Measurements from ENCODE around the gene DNAH9. TPM values are rescaled to one million over a fixed set of nuclear protein-coding genes. Genes with fewer than 3 reads are reported as not detected.
"Not testable (repeated sequence)": the region's sequence is repeated elsewhere in the genome, so short reads cannot be mapped to it uniquely, and the experiment has no call there.

The DNAH9 gene
- total and polyA plus RNA-seq, 12 donors = 0.06 to 0.10 TPM; not detected in 10

DNA sequence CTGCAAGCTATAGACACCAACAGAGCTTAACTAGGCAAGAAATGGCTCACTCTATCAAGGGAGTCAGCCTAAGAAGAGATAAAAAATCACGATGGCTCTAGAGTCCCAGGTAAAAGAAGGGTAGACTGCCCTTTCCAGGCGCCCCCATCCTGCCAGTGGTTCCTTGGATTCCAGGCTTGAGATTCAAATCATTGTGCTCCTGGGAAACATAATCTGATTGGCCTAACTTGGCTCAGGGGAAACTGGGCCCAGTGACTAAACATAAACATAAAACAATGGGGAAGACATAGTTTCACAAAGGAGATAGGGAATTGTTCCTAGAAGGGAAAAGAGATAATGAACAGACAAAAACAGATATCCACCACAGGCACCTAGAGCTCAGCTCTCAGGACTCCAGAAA, 342.6 kb downstream of the DNAH9 start:
- ATAC-seq (no peak), DNase-seq (no peak)
- H3K9me3 ChIP-seq = no peaks in the 10 kb centered on the region
- H3K36me3 ChIP-seq = no peaks in the 10 kb centered on the region
- whole genome bisulfite sequencing, 2 donors = 54 to 66% methylated on average over 2 of the region's 2 CpGs
- H3K4me1 ChIP-seq = no peaks in the 10 kb centered on the region
- no peak overlapping the region for H3K4me3 ChIP-seq
- peaks cover 0 to 12% (median 3%) of the 10 kb centered on the region in 7 donors for H3K27me3 ChIP-seq
- H3K27ac ChIP-seq = no peak overlapping the region
- TF ChIP-seq, protein P1, sequence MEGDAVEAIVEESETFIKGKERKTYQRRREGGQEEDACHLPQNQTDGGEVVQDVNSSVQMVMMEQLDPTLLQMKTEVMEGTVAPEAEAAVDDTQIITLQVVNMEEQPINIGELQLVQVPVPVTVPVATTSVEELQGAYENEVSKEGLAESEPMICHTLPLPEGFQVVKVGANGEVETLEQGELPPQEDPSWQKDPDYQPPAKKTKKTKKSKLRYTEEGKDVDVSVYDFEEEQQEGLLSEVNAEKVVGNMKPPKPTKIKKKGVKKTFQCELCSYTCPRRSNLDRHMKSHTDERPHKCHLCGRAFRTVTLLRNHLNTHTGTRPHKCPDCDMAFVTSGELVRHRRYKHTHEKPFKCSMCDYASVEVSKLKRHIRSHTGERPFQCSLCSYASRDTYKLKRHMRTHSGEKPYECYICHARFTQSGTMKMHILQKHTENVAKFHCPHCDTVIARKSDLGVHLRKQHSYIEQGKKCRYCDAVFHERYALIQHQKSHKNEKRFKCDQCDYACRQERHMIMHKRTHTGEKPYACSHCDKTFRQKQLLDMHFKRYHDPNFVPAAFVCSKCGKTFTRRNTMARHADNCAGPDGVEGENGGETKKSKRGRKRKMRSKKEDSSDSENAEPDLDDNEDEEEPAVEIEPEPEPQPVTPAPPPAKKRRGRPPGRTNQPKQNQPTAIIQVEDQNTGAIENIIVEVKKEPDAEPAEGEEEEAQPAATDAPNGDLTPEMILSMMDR (IDR thresholded peaks at IDR 0.05) = no peak
- intact Hi-C loops (cut with DNase I) = no loop called here

GRCh38 chr17:11943086-11943485, 344.8 kb downstream of the DNAH9 start:
- H3K36me3 ChIP-seq; ATAC-seq; H3K4me1 ChIP-seq; H3K27me3 ChIP-seq; H3K27ac ChIP-seq; DNase-seq; intact Hi-C loops (cut with DNase I); H3K9me3 ChIP-seq; H3K4me3 ChIP-seq: not testable (repeated sequence)
- 93 to 94% methylated on average over 11 of the region's 11 CpGs for WGBS, 2 donors

DNA sequence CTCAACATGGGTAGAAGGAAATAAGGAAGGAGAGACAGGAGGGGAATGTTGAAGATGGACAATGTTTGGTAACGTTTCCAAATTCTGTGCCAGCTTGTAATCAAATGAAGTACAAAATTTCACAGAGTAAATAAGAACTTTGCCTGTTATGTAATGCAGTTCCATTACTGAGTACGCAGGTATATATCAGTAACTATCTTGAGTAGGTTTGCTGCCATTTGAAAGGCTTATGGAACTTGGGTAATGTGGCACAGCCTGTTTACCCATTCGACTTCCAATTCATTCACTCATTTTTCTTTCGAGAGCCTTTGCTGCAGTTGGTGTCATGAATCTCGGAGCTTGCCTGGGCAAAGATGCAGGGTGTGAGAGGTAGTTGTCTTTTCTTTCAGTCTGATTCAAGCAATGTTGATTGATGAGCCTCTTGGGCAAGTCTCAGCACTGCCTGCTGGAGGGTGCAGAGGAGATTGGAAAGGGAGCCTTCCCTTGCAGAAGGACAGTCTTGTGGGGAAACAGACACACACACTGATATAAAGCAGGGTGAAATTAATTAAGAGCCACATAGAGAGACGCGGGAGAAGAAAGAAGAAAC, 345.6 kb downstream of the DNAH9 start:
- 74 to 88% methylated on average over 7 of the region's 7 CpGs for WGBS, 2 donors
- no peaks in the 10 kb centered on the region for H3K36me3 ChIP-seq
- intact Hi-C loops (cut with DNase I) = no loop called here
- ATAC-seq (no peak), DNase-seq (no peak)
- no peaks in the 10 kb centered on the region for H3K9me3 ChIP-seq
- TF ChIP-seq, protein P1 (IDR thresholded peaks at IDR 0.05) = no peak
- no peak overlapping the region for H3K4me3 ChIP-seq
- H3K27me3 ChIP-seq = no peaks in the 10 kb centered on the region
- peaks cover 0 to 6% (median 4%) of the 10 kb centered on the region in 9 donors for H3K4me1 ChIP-seq
- H3K27ac ChIP-seq = no peak overlapping the region

DNA sequence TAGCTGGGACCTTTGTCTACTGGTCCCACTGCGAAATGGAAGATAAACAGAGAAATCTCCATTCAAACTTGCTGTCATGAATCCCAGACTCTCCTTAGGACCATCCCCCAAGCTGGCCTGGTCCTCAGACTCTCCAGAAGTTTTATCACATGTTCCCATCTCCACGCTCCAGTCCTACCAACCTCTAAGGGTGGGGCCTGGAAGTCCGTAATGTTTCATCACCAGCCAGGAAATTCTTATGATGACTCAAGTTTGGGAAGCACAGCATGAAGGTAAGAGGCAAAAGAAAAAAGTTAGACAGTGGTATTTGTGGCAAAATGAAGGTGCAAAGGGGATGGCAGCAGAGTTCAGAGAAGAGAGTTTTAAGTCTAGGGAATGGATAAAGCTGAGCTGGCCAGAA, 346.3 kb downstream of the DNAH9 start:
- DNase-seq (no peak), ATAC-seq (no peak)
- Histone ChIP-seq H3K27ac (no peak overlapping the region), H3K36me3 (no peaks in the 10 kb centered on the region), H3K4me3 (no peak overlapping the region), H3K27me3 (no peaks in the 10 kb centered on the region), H3K9me3 (no peaks in the 10 kb centered on the region), H3K4me1 (peaks cover 0 to 8% (median 5%) of the 10 kb centered on the region in 9 donors)
- intact Hi-C loops (cut with DNase I) = no loop called here
- TF ChIP-seq, protein P1 (IDR thresholded peaks at IDR 0.05) = no peak
- WGBS, 2 donors = 71% methylated on average over 3 of the region's 3 CpGs

- 28 to 29% methylated on average over 6 of the region's 6 CpGs for WGBS, 2 donors
- H3K36me3 ChIP-seq = peaks cover 0 to 12% (median 0%) of the 10 kb centered on the region in 9 donors
Measured at GRCh38 chr17:11948789-11949188, 350.5 kb downstream of the DNAH9 start.

DNA sequence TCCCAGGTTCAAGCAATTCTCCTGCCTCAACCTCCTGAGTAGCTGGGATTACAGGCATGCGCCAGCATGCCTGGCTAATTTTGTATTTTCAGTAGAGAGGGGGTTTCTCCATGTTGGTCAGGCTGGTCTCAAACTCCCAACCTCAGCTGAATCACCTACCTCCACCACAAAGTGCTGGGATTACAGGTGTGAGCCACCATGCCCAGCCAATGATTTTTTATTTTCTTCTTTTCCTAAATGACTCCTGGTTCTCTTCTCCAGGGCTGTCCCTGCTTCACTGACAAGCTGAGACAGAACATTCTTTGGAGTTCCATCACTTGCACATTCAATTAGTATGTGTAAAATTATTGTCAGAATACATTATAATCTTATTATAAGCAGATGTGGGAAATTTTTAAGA, 351.3 kb downstream of the DNAH9 start:
- H3K27ac ChIP-seq; H3K27me3 ChIP-seq; DNase-seq; H3K4me1 ChIP-seq; H3K4me3 ChIP-seq; ATAC-seq; intact Hi-C loops (cut with DNase I): not testable (repeated sequence)
- peaks cover 0 to 24% (median 12%) of the 10 kb centered on the region in 11 donors for H3K9me3 ChIP-seq
- peaks cover 0 to 12% (median 0%) of the 10 kb centered on the region in 9 donors for H3K36me3 ChIP-seq
- WGBS, 2 donors = 100% methylated on average over 1 of the region's 1 CpG

More at GRCh38 chr17:11948789-11949188, 350.5 kb downstream of the DNAH9 start:
- H3K4me3 ChIP-seq = no peak overlapping the region
- peaks cover 0 to 16% (median 7%) of the 10 kb centered on the region in 11 donors for H3K9me3 ChIP-seq
- no peak overlapping the region for H3K27ac ChIP-seq
- ATAC-seq (peak; percentile 38 to 87 (median 52)), DNase-seq (peak in 1 of 2 donors; percentile 24)
- H3K4me1 ChIP-seq = peaks cover 0 to 8% (median 5%) of the 10 kb centered on the region in 9 donors
- intact Hi-C loops (cut with DNase I) = no loop called here
- H3K27me3 ChIP-seq = no peaks in the 10 kb centered on the region
- TF ChIP-seq, protein P1 (IDR thresholded peaks at IDR 0.05) = no peak
